A549 (cell line): ENCODE results near the gene LIN7B. TPM values are rescaled to one million over a fixed set of nuclear protein-coding genes. Genes with fewer than 3 reads are reported as not detected.

Experiments
- ATAC-seq, 2 experiments: fragments of 200-7000 bp in 1 of 2; fragments of >200 bp in 1 of 2; cut with Nextera tagmentation in 1 of 2; cut with Tn5 transposase in 1 of 2; 3 replicates each; pipeline versions ENCODE4 v1.8.0 to v1.9.1; 2018 to 2020; ENCODE audit warnings: mild to moderate bottlenecking in 1 of 2, moderate library complexity in 1 of 2
- CTCF ChIA-PET: fragments of 300-600 bp; sonication (Branson Sonifier 250); formaldehyde crosslinking; extraction: SDS; loops from one replicate; lab custom pipeline; 2021; ENCODE audit warnings: antibody characterized with exemption, inconsistent platforms; lab: Yijun Ruan, JAX
- POLR2A ChIA-PET: fragments of 350-600 bp; formaldehyde crosslinking; extraction: SDS; loops from one replicate; lab custom pipeline; 2021; ENCODE audit warnings: antibody characterized with exemption, inconsistent platforms; lab: Yijun Ruan, JAX
- DNase-seq, 2 experiments: peaks; one replicate each; pipeline versions ENCODE4 v3.0.0 to v3.0.0-alpha.2; 2011 to 2016; ENCODE audit warnings: low read depth in 1 of 2, low spot score in 1 of 2
- FAIRE-seq: peaks from 2 replicates; lab custom pipeline; 2011; peaks lifted over from hg19 to GRCh38; lab: Jason Lieb, UNC
- H3K27ac ChIP-seq, 2 experiments: fragments of >200 bp; sonication (Bioruptor Twin); formaldehyde crosslinking; 3 replicates each; pipeline ENCODE4 v1.5.1; 2016 to 2017
- H3K4me1 ChIP-seq: fragments of >200 bp; sonication (Bioruptor Twin); formaldehyde crosslinking; 3 replicates; pipeline ENCODE4 v1.6.1; 2016
- H3K4me2 ChIP-seq: fragments of >200 bp; sonication (Bioruptor Twin); formaldehyde crosslinking; 3 replicates; pipeline ENCODE4 v1.6.1; 2016
- H3K4me3 ChIP-seq: fragments of >200 bp; sonication (Bioruptor Twin); formaldehyde crosslinking; 3 replicates; pipeline ENCODE4 v1.5.1; 2016
- H3K9me3 ChIP-seq: fragments of >200 bp; sonication (Bioruptor Twin); formaldehyde crosslinking; 3 replicates; pipeline ENCODE4 v1.6.1; 2016
- BCL3 ChIP-seq: fragments of >200 bp; sonication (Bioruptor Twin); formaldehyde crosslinking; IDR thresholded peaks from 3 replicates; pipeline ENCODE4 v1.6.1; 2016
- CBX2 ChIP-seq: fragments of 200-600 bp; sonication (generic); IDR thresholded peaks from 2 replicates; pipeline ENCODE4 v1.6.1; 2016; ENCODE audit warnings: low read depth, mild to moderate bottlenecking, borderline replicate concordance
- CEBPB ChIP-seq, 2 experiments: fragments of >200 bp in 1 of 2; sonication (Bioruptor Twin) in 1 of 2; formaldehyde crosslinking in 1 of 2; IDR thresholded peaks; 2 replicates each; pipeline ENCODE4 v1.6.1; 2012 to 2016
- CHD2 ChIP-seq: fragments of 150-350 bp; IDR thresholded peaks from 2 replicates; pipeline ENCODE4 v1.6.1; 2014; ENCODE audit warnings: low read length; ENCODE audit not compliant: partially characterized antibody
- CHD4 ChIP-seq: fragments of 200-600 bp; sonication (generic); IDR thresholded peaks from 2 replicates; pipeline ENCODE4 v1.6.1; 2016; ENCODE audit warnings: antibody characterized with exemption, mild to moderate bottlenecking, borderline replicate concordance
- ELK1 ChIP-seq: fragments of 150-350 bp; IDR thresholded peaks from 2 replicates; pipeline ENCODE4 v1.6.1; 2014; ENCODE audit warnings: low read depth, mild to moderate bottlenecking, low read length
- EP300 ChIP-seq, 2 experiments: fragments of >200 bp; sonication (Bioruptor Twin); formaldehyde crosslinking; IDR thresholded peaks; 2 replicates in 1 of 2; 3 replicates in 1 of 2; pipeline ENCODE4 v1.6.1; 2016 to 2017
- FOSB ChIP-seq: fragments of 250-450 bp; sonication (Bioruptor Pico); IDR thresholded peaks from 2 replicates; pipeline ENCODE4 v1.5.0; 2020; ENCODE audit warnings: mild to moderate bottlenecking, moderate library complexity
- FOSL2 ChIP-seq, 2 experiments: fragments of 450-650 bp in 1 of 2; fragments of >200 bp in 1 of 2; sonication (Bioruptor Twin) in 1 of 2; formaldehyde crosslinking; IDR thresholded peaks; 2 replicates each; pipeline versions ENCODE4 v1.5.0 to v1.6.1; 2016 to 2020; ENCODE audit warnings: mild to moderate bottlenecking in 1 of 2, moderate library complexity in 1 of 2
- GATA3 ChIP-seq: IDR thresholded peaks from 2 replicates; pipeline ENCODE4 v1.6.1; 2012; ENCODE audit warnings: borderline replicate concordance
- HDAC2 ChIP-seq: fragments of 200-600 bp; sonication (generic); IDR thresholded peaks from 2 replicates; pipeline ENCODE4 v1.6.1; 2016
- HMGXB4 ChIP-seq: fragments of 250-450 bp; sonication (Bioruptor Pico); IDR thresholded peaks from 2 replicates; pipeline ENCODE4 v1.5.0; 2021; ENCODE audit warnings: mild to moderate bottlenecking, moderate library complexity, borderline replicate concordance
- HOXA7 ChIP-seq: fragments of 250-450 bp; sonication (Bioruptor Pico); IDR thresholded peaks from 2 replicates; pipeline ENCODE4 v1.5.0; 2020; ENCODE audit warnings: mild to moderate bottlenecking, moderate library complexity
- KDM1A ChIP-seq: fragments of 200-600 bp; sonication (generic); IDR thresholded peaks from 2 replicates; pipeline ENCODE4 v1.6.1; 2016; ENCODE audit warnings: low read depth, mild to moderate bottlenecking
- MAZ ChIP-seq: fragments of 150-350 bp; IDR thresholded peaks from 2 replicates; pipeline ENCODE4 v1.6.1; 2014; ENCODE audit warnings: antibody characterized with exemption, low read depth, low read length, borderline replicate concordance
- NFE2L2 ChIP-seq: fragments of 150-350 bp; conservative IDR thresholded peaks from 2 replicates; pipeline ENCODE4 v1.6.1; 2014; ENCODE audit warnings: low read length
- NPAS2 ChIP-seq: fragments of 250-450 bp; sonication (Bioruptor Pico); IDR thresholded peaks from 2 replicates; pipeline ENCODE4 v1.8.0; 2022; ENCODE audit warnings: mild to moderate bottlenecking, moderate library complexity, borderline replicate concordance
- PBX3 ChIP-seq: IDR thresholded peaks from 2 replicates; pipeline ENCODE4 v1.6.1; 2012
- POLR2A ChIP-seq: IDR thresholded peaks from 2 replicates; pipeline ENCODE4 v1.6.1; 2012; ENCODE audit warnings: mild to moderate bottlenecking, low read length
- RCOR1 ChIP-seq: fragments of 150-350 bp; IDR thresholded peaks from 2 replicates; pipeline ENCODE4 v1.6.1; 2014; ENCODE audit warnings: antibody characterized with exemption, low read length, low read depth
- REST ChIP-seq: fragments of 200-600 bp; sonication (generic); IDR thresholded peaks from 2 replicates; pipeline ENCODE4 v1.6.1; 2016; ENCODE audit warnings: antibody characterized with exemption, mild to moderate bottlenecking, moderate library complexity
- RFX5 ChIP-seq: fragments of 450-650 bp; IDR thresholded peaks from 2 replicates; pipeline ENCODE4 v1.7.1; 2014; ENCODE audit warnings: antibody characterized with exemption, mild to moderate bottlenecking, moderate library complexity
- SREBF2 ChIP-seq: fragments of 450-650 bp; IDR thresholded peaks from 2 replicates; pipeline ENCODE4 v1.6.1; 2014; ENCODE audit warnings: mild to moderate bottlenecking, moderate library complexity
- TP53 ChIP-seq: fragments of 250-450 bp; sonication (Bioruptor Pico); IDR thresholded peaks from 2 replicates; pipeline ENCODE4 v1.5.0; 2021; ENCODE audit warnings: mild to moderate bottlenecking, moderate library complexity
- ZC3H11A ChIP-seq: fragments of 450-650 bp; IDR thresholded peaks from 2 replicates; pipeline ENCODE4 v1.6.1; 2014; ENCODE audit warnings: antibody characterized with exemption, mild to moderate bottlenecking
- ZFP36 ChIP-seq: fragments of 450-650 bp; IDR thresholded peaks from 2 replicates; pipeline ENCODE4 v1.6.1; 2014; ENCODE audit warnings: borderline replicate concordance; ENCODE audit not compliant: partially characterized antibody
- whole genome bisulfite sequencing: methylation state at CpG from one replicate; pipeline ENCODE4 v1.1.6; 2017; ENCODE audit errors: missing lambda C conversion rate; 5-methylcytosine and 5-hydroxymethylcytosine counted together
- polyA plus RNA-seq, 4 experiments: library from polyadenylated mRNA; depleted of rRNA in 3 of 4; stranded (reverse); fragments of >200 nt; fragmentation: RNase III in 1 of 4; extraction: RNeasy Plus Mini Kit Qiagen cat#74134 plus additional on column Dnase treatment in 1 of 4; gene quantifications; 2 replicates in 3 of 4; 3 replicates in 1 of 4; pipeline ENCODE4 v1.2.3, GENCODE V29; 2011 to 2017

LIN7B gene
- polyA plus RNA-seq, 2 of the 4 experiments (the other 2 are of a cell fraction) = 5.4 to 7.1 TPM

GRCh38 chr19:49084206-49085019 lies 29.8 kb upstream of the LIN7B start:
- peak overlapping the region; percentile 88 to 91 for H3K27ac ChIP-seq
- POLR2A ChIA-PET = no interaction called here
- no peak for FAIRE-seq

GRCh38 chr19:49085020-49085867 lies 28.9 kb upstream of the LIN7B start, which contains the start of gene SNRNP70:
TSS of gene SNRNP70 (plus strand) at chr19:49085451. CDS start at chr19:49086415, 964 bp downstream.
- DNase-seq (peak; percentile 100), ATAC-seq (peak; percentile 94 to 95), FAIRE-seq (peak; percentile 97)
- Histone ChIP-seq H3K27ac (peak within 1 kb of the TSS; percentile 88 to 91), H3K4me2 (peak within 1 kb of the TSS; percentile 96), H3K9me3 (no peaks in the 10 kb centered on the region), H3K4me1 (peaks cover 20% of the 10 kb centered on the region), H3K4me3 (peak within 1 kb of the TSS; percentile 73)
- CTCF ChIA-PET = interaction anchor here (0.7 to 3.9 kb wide), 5 partner anchors 10 to 123 kb away, joined by 3 to 58 read pairs (median 9); no protein-coding TSS in a partner anchor
- POLR2A ChIA-PET = no interaction called here
- 2% methylated on average over 58 of the region's 89 CpGs for WGBS
- TF ChIP-seq ZC3H11A = no peak
- TF ChIP-seq ZFP36 = no peak
- TF ChIP-seq HDAC2 = no peak
- no peak for TF ChIP-seq RFX5
- no peak for TF ChIP-seq FOSB
- peak; percentile 88 for TF ChIP-seq CHD2
- peak in 1 of 2 experiments; percentile 25; a peak in 1 of 4 replicates for TF ChIP-seq CEBPB (IDR thresholded peaks at IDR 0.05)
- no peak for TF ChIP-seq SREBF2
- no peak for TF ChIP-seq RCOR1
- TF ChIP-seq ELK1 = no peak
- peak; percentile 44; the same call in 1 of the 2 replicates for TF ChIP-seq GATA3
- TF ChIP-seq MAZ = no peak
- TF ChIP-seq HMGXB4 (CRISPR knock-in tag) = peak; percentile 95
- no peak for TF ChIP-seq CBX2
- TF ChIP-seq PBX3 = peak; percentile 92
- TF ChIP-seq FOSL2 (IDR thresholded peaks at IDR 0.05) = no peak
- TF ChIP-seq FOSL2 (CRISPR knock-in tag; IDR thresholded peaks at IDR 0.05) = peak; percentile 36; the same call in 1 of the 2 replicates
- TF ChIP-seq NFE2L2 = no peak
- peak; percentile 94 for TF ChIP-seq POLR2A
- TF ChIP-seq REST = peak; percentile 86
- peak; percentile 92 for TF ChIP-seq TP53 (CRISPR knock-in tag)
- no peak for TF ChIP-seq EP300 (IDR thresholded peaks at IDR 0.05)
- peak; percentile 97 for TF ChIP-seq BCL3
- TF ChIP-seq HOXA7 (CRISPR knock-in tag) = peak; percentile 44; the same call in 1 of the 2 replicates

More at GRCh38 chr19:49084206-49085019, 29.8 kb upstream of the LIN7B start:
- DNase-seq (no peak), ATAC-seq (peak in 1 of 2 experiments; percentile 21; a peak in 4 of 6 replicates)
- no peaks in the 10 kb centered on the region for H3K9me3 ChIP-seq
- peak overlapping the region; percentile 73 for H3K4me2 ChIP-seq
- peaks cover 20% of the 10 kb centered on the region for H3K4me1 ChIP-seq
- CTCF ChIA-PET = interaction anchor here (0.8 to 2.6 kb wide), 6 partner anchors 10 to 141 kb away, joined by 3 to 13 read pairs (median 6); partner anchors contain the start of genes KCNA7 and LIN7B
- TF ChIP-seq NPAS2 (CRISPR knock-in tag) = no peak
- TF ChIP-seq POLR2A = no peak
- TF ChIP-seq CHD4 = no peak
- TF ChIP-seq KDM1A = no peak
- peak overlapping the region; percentile 27; the same call in 2 of the 3 replicates for H3K4me3 ChIP-seq
- WGBS = 78% methylated on average over 26 of the region's 26 CpGs
